ENCODE data around the gene CALM3.

DNA sequence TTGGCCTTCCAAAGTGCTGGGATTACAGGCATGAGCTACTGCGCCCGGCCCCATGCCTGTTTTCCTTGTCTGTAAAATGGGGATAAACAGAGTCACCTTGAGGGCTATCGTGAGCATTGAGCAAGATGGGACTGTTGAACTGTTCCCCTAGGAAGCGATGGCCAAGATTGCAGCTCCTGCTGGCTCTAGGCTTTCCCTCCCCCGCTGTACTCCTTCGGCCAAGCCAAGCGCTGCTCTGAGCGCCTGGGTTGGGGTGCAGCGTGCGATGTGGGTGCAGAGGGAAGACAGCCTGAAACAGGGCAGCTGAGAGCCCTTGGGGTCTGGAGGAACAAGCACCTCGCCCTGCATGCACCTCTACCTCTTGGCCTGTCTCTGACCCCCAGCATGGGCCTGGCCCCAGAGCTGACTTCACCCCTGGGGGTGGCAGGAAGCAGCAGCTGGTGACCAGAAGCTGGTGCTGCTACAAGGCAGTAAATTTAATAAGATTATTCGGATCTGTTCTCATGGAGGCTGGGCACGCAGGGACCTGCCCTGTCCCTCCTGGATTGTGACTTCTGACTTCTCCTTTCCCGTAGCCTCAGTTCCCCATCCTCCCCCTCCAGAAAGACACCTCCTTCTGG lies 29.6 kb downstream of the CALM3 start:
- TF ChIP-seq TCF12 (IDR thresholded peaks at IDR 0.05) (peak; percentile 71), POLR2AphosphoS5 (IDR thresholded peaks at IDR 0.05; ENCODE audit: low read depth, low read length) (peak; percentile 45), YY1 (IDR thresholded peaks at IDR 0.05; ENCODE audit: low read depth) (no peak), RAD21 (IDR thresholded peaks at IDR 0.05; ENCODE audit: low read length) (no peak), MXI1 (IDR thresholded peaks at IDR 0.05; ENCODE audit: low read depth, low read length) (peak; percentile 16; the same call in 1 of the 2 replicates), EZH2phosphoT487 (IDR thresholded peaks at IDR 0.05; ENCODE audit: borderline replicate concordance, low read depth) (no peak)
- TF ChIP-seq, protein P1, sequence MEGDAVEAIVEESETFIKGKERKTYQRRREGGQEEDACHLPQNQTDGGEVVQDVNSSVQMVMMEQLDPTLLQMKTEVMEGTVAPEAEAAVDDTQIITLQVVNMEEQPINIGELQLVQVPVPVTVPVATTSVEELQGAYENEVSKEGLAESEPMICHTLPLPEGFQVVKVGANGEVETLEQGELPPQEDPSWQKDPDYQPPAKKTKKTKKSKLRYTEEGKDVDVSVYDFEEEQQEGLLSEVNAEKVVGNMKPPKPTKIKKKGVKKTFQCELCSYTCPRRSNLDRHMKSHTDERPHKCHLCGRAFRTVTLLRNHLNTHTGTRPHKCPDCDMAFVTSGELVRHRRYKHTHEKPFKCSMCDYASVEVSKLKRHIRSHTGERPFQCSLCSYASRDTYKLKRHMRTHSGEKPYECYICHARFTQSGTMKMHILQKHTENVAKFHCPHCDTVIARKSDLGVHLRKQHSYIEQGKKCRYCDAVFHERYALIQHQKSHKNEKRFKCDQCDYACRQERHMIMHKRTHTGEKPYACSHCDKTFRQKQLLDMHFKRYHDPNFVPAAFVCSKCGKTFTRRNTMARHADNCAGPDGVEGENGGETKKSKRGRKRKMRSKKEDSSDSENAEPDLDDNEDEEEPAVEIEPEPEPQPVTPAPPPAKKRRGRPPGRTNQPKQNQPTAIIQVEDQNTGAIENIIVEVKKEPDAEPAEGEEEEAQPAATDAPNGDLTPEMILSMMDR (IDR thresholded peaks at IDR 0.05) = no peak
- TF ChIP-seq, protein P2, sequence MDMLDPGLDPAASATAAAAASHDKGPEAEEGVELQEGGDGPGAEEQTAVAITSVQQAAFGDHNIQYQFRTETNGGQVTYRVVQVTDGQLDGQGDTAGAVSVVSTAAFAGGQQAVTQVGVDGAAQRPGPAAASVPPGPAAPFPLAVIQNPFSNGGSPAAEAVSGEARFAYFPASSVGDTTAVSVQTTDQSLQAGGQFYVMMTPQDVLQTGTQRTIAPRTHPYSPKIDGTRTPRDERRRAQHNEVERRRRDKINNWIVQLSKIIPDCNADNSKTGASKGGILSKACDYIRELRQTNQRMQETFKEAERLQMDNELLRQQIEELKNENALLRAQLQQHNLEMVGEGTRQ (IDR thresholded peaks at IDR 0.05; ENCODE audit: borderline replicate concordance, low read depth, low read length) = no peak
